HepG2 (cell line): ENCODE data around the gene DYNC1LI1. TPM values are rescaled to one million over a fixed set of nuclear protein-coding genes. Genes with fewer than 3 reads are reported as not detected.

Source experiments
- CBX5 ChIP-seq: sonication (generic); formaldehyde crosslinking; IDR thresholded peaks from 2 replicates; pipeline ENCODE4 v1.4.0; 2020; ENCODE audit warnings: missing genetic modification reagents, borderline replicate concordance
- FLYWCH1 ChIP-seq: sonication (generic); formaldehyde crosslinking; IDR thresholded peaks from 2 replicates; pipeline ENCODE4 v1.8.1; 2023; ENCODE audit warnings: mild to moderate bottlenecking, missing genetic modification reagents
- GTF3A ChIP-seq: sonication (generic); formaldehyde crosslinking; conservative IDR thresholded peaks from 2 replicates; pipeline ENCODE4 v1.4.0; 2020; ENCODE audit warnings: mild to moderate bottlenecking, missing genetic modification reagents
- JUND ChIP-seq: sonication (generic); formaldehyde crosslinking; IDR thresholded peaks from 2 replicates; pipeline ENCODE4 v1.8.0; 2022; ENCODE audit warnings: mild to moderate bottlenecking, missing genetic modification reagents
- KDM5B ChIP-seq: sonication (generic); formaldehyde crosslinking; IDR thresholded peaks from 2 replicates; pipeline ENCODE4 v1.4.0; 2020; ENCODE audit warnings: missing genetic modification reagents, mild to moderate bottlenecking, borderline replicate concordance
- MATR3 ChIP-seq: sonication (generic); formaldehyde crosslinking; IDR thresholded peaks from 2 replicates; pipeline ENCODE4 v1.4.0; 2020; ENCODE audit warnings: missing genetic modification reagents
- MAX ChIP-seq: IDR thresholded peaks from 2 replicates; pipeline ENCODE4 v1.6.1; 2012; ENCODE audit warnings: inconsistent platforms
- MEIS1 ChIP-seq: sonication (generic); formaldehyde crosslinking; IDR thresholded peaks from 2 replicates; pipeline ENCODE4 v1.9.0; 2021; ENCODE audit warnings: mild to moderate bottlenecking, missing genetic modification reagents, moderate library complexity, borderline replicate concordance
- TAF15 ChIP-seq: fragments of 200-400 bp; formaldehyde crosslinking; IDR thresholded peaks from one replicate; pipeline ENCODE4 v1.6.1; 2018; ENCODE audit warnings: mild to moderate bottlenecking, low read depth, low read length; ENCODE audit not compliant: poor library complexity, severe bottlenecking
- TIGD3 ChIP-seq: sonication (generic); formaldehyde crosslinking; IDR thresholded peaks from 2 replicates; pipeline ENCODE4 v1.5.1; 2020; ENCODE audit warnings: mild to moderate bottlenecking, missing genetic modification reagents, borderline replicate concordance
- ZBTB21 ChIP-seq: sonication (generic); formaldehyde crosslinking; IDR thresholded peaks from 2 replicates; pipeline ENCODE4 v1.4.0; 2020; ENCODE audit warnings: missing genetic modification reagents
- ZC3H13 ChIP-seq: sonication (generic); formaldehyde crosslinking; IDR thresholded peaks from 2 replicates; pipeline ENCODE4 v1.8.1; 2023; ENCODE audit warnings: mild to moderate bottlenecking, missing genetic modification reagents, moderate library complexity
- ZFP36L1 ChIP-seq: sonication (generic); formaldehyde crosslinking; IDR thresholded peaks from 2 replicates; pipeline ENCODE4 v1.8.0; 2022; ENCODE audit warnings: mild to moderate bottlenecking, missing genetic modification reagents, moderate library complexity
- ZFP82 ChIP-seq: sonication (generic); formaldehyde crosslinking; IDR thresholded peaks from 2 replicates; pipeline ENCODE4 v1.5.1; 2020; ENCODE audit warnings: mild to moderate bottlenecking, missing genetic modification reagents, borderline replicate concordance
- ZNF12 ChIP-seq: sonication (generic); formaldehyde crosslinking; IDR thresholded peaks from 2 replicates; pipeline ENCODE4 v1.5.0; 2020; ENCODE audit warnings: missing genetic modification reagents
- ZNF333 ChIP-seq: sonication (generic); formaldehyde crosslinking; IDR thresholded peaks from 2 replicates; pipeline ENCODE4 v1.4.0; 2020; ENCODE audit warnings: mild to moderate bottlenecking, missing genetic modification reagents, borderline replicate concordance
- ZNF441 ChIP-seq: sonication (generic); formaldehyde crosslinking; IDR thresholded peaks from 2 replicates; pipeline ENCODE4 v1.7.0; 2021; ENCODE audit warnings: missing genetic modification reagents, borderline replicate concordance
- ZNF577 ChIP-seq: sonication (generic); formaldehyde crosslinking; IDR thresholded peaks from 2 replicates; pipeline ENCODE4 v1.4.0; 2020; ENCODE audit warnings: mild to moderate bottlenecking, low read depth, missing genetic modification reagents, borderline replicate concordance
- ZNF713 ChIP-seq: sonication (generic); formaldehyde crosslinking; IDR thresholded peaks from 2 replicates; pipeline ENCODE4 v1.4.0; 2020; ENCODE audit warnings: mild to moderate bottlenecking, missing genetic modification reagents
- polyA plus RNA-seq, 8 experiments: library from polyadenylated mRNA; depleted of rRNA in 3 of 8; stranded (reverse) in 7 of 8; unstranded in 1 of 8; fragments of >200 nt; fragmentation: Illumina TruSeq in 4 of 8; extraction: Trizol in 4 of 8; gene quantifications; 2 replicates each; pipeline versions ENCODE4 v1.2.1 to v1.2.3, GENCODE V29; 2011 to 2016; ENCODE audit warnings: low read depth in 4 of 8, missing spikeins in 1 of 8, mixed read lengths in 1 of 8; ENCODE audit not compliant: insufficient read depth in 1 of 8
- total RNA-seq, 5 experiments: library from RNA; depleted of rRNA; stranded (reverse); fragments of >200 nt; fragmentation: Illumina TruSeq; extraction: Trizol; gene quantifications; 2 replicates each; pipeline ENCODE4 v1.2.3, GENCODE V29; 2016; ENCODE audit warnings: low read depth in 1 of 5
- TF ChIP-seq, protein P1 (sequence below): sonication (generic); formaldehyde crosslinking; IDR thresholded peaks from 2 replicates; pipeline ENCODE4 v1.5.0; 2020; ENCODE audit warnings: mild to moderate bottlenecking, missing genetic modification reagents
- TF ChIP-seq, protein P2 (sequence below): sonication (generic); formaldehyde crosslinking; IDR thresholded peaks from 2 replicates; pipeline ENCODE4 v1.8.0; 2022; ENCODE audit warnings: missing genetic modification reagents, low read depth, mild to moderate bottlenecking, borderline replicate concordance

Gene DYNC1LI1
- total and polyA plus RNA-seq, 2 of the 13 experiments (the other 11 are each of a cell fraction or from before 2014, with no cell fraction given), result 13.4 to 37.1 TPM

DNA sequence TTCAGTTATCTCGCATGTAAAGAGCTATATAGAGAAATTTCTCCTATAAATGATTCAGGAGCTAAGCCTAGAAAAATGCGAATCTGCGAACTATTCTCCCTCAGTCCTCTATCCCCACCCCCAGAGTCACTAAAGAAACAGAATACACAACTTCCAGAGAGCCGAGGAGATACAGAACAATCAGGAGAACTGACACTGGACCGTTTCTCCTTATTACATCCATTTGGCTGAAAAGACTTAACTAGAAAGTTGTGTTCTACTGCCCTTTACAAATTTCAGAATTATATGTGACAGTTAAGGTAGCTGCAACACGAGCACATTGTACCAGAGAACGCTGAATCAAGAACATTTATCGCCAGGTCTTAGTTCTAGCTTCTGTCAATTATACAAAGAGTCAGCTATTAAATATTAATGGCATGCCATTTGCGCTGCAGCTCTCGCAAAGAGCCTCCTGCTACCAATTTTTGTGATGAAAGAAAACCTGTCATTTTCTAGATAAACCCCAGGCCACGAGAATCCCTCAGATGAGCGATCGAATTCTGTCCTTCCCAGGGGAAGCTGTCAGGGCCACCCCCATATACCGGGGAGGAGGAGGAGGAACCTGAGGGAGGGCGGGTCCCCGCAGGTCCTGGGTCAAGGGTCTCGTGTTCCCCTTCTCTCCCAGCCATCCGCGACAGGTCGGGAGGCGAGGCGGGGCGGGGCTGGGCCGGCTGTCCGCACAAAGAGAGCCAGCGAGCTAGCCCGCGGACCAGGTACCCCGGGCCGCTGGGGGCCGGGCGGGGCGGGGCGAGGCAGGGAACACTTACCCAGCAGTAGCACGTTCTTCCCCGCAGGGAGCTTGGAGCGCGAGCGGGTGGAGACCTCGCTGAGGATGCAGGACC, 878 bp downstream of the DYNC1LI1 start (continued):
- TF ChIP-seq TIGD3 (CRISPR knock-in tag) (no peak), MAX (no peak; the same call in 1 of the 2 replicates), ZNF577 (CRISPR knock-in tag) (no peak), ZC3H13 (CRISPR knock-in tag) (no peak; the same call in 1 of the 2 replicates), ZBTB21 (no peak), ZNF441 (peak; percentile 39; the same call in 1 of the 2 replicates), TAF15 (peak; percentile 28), ZNF713 (CRISPR knock-in tag) (no peak), ZFP82 (CRISPR knock-in tag) (no peak), FLYWCH1 (CRISPR knock-in tag) (0 out of 2 replicates have a peak, but pooled peaks have one; percentile 0), JUND (CRISPR knock-in tag) (no peak), GTF3A (CRISPR knock-in tag) (no peak), ZFP36L1 (CRISPR knock-in tag) (0 out of 2 replicates have a peak, but pooled peaks have one; percentile 12), CBX5 (CRISPR knock-in tag) (no peak), KDM5B (CRISPR knock-in tag) (peak; percentile 72; the same call in 1 of the 2 replicates), ZNF333 (CRISPR knock-in tag) (no peak; the same call in 1 of the 2 replicates), MATR3 (CRISPR knock-in tag) (no peak), MEIS1 (no peak), ZNF12 (CRISPR knock-in tag) (no peak)
- TF ChIP-seq, protein P1, sequence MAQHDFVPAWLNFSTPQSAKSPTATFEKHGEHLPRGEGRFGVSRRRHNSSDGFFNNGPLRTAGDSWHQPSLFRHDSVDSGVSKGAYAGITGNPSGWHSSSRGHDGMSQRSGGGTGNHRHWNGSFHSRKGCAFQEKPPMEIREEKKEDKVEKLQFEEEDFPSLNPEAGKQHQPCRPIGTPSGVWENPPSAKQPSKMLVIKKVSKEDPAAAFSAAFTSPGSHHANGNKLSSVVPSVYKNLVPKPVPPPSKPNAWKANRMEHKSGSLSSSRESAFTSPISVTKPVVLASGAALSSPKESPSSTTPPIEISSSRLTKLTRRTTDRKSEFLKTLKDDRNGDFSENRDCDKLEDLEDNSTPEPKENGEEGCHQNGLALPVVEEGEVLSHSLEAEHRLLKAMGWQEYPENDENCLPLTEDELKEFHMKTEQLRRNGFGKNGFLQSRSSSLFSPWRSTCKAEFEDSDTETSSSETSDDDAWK (CRISPR knock-in tag), result no peak
- TF ChIP-seq, protein P2, sequence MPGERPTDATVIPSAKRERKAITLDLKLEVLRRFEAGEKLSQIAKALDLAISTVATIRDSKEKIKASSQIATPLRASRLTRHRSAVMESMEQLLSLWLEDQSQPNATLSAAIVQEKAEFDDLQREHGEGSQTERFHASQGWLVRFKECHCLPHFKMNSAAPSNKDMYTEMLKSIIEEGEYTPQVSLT (CRISPR knock-in tag), result no peak
